Osteoblast (primary cell): ENCODE results near the gene SHISAL2B. TPM values are rescaled to one million over a fixed set of nuclear protein-coding genes. Genes with fewer than 3 reads are reported as not detected.

Experiments
- DNase-seq: peaks from one replicate; pipeline ENCODE4 v3.0.0; 2011; ENCODE audit warnings: low spot score, mixed read lengths; ENCODE audit not compliant: insufficient read length; ENCODE audit errors: missing footprints
- H2AFZ ChIP-seq: 2 replicates; pipeline ENCODE4 v1.6.0; 2011; ENCODE audit warnings: mild to moderate bottlenecking, low read length
- H3K27ac ChIP-seq: 2 replicates; pipeline ENCODE4 v1.5.1; 2011; ENCODE audit warnings: mild to moderate bottlenecking, low read depth, low read length, moderate library complexity
- H3K27me3 ChIP-seq: 2 replicates; pipeline ENCODE4 v1.6.0; 2012; ENCODE audit warnings: mild to moderate bottlenecking, control low read depth, inconsistent platforms, low read length, moderate library complexity; ENCODE audit not compliant: insufficient read depth
- H3K36me3 ChIP-seq: 2 replicates; pipeline ENCODE4 v1.5.1; 2011; ENCODE audit warnings: mild to moderate bottlenecking, low read length, control low read depth, moderate library complexity; ENCODE audit not compliant: insufficient read depth
- H3K4me1 ChIP-seq: 2 replicates; pipeline ENCODE4 v1.5.1; 2011; ENCODE audit warnings: mild to moderate bottlenecking, low read length, control low read depth, moderate library complexity; ENCODE audit not compliant: insufficient read depth
- H3K4me2 ChIP-seq: 2 replicates; pipeline ENCODE4 v1.6.0; 2011; ENCODE audit warnings: mild to moderate bottlenecking, low read length; ENCODE audit not compliant: insufficient read depth
- H3K4me3 ChIP-seq: fragments of 200-600 bp; sonication (generic); 3 replicates; pipeline ENCODE4 v1.5.1; 2012; ENCODE audit warnings: mild to moderate bottlenecking, low read length, inconsistent platforms; ENCODE audit not compliant: insufficient read depth
- H3K79me2 ChIP-seq: 2 replicates; pipeline ENCODE4 v1.6.0; 2012; ENCODE audit warnings: mild to moderate bottlenecking, low read length, control low read depth, inconsistent platforms; ENCODE audit not compliant: insufficient read depth
- H3K9me3 ChIP-seq: 2 replicates; pipeline ENCODE4 v1.5.1; 2011; ENCODE audit warnings: low read depth, low read length, control low read depth
- H4K20me1 ChIP-seq: 2 replicates; pipeline ENCODE4 v1.6.0; 2012; ENCODE audit warnings: mild to moderate bottlenecking, low read length, control low read depth; ENCODE audit not compliant: insufficient read depth
- CTCF ChIP-seq: IDR thresholded peaks from 2 replicates; pipeline ENCODE4 v1.5.1; 2011; ENCODE audit warnings: mild to moderate bottlenecking, low read depth, low read length, moderate library complexity; ENCODE audit errors: extremely low read depth
- total RNA-seq: library from RNA; depleted of rRNA; stranded (reverse); fragments of >200 nt; gene quantifications from 2 replicates; pipeline ENCODE4 v1.2.3, GENCODE V29; 2012

SHISAL2B gene
- not detected in 2 replicates for total RNA-seq

- Histone ChIP-seq H3K27ac (no peak within 1 kb of the TSS), H3K27me3 (peaks cover 52% of the 10 kb centered on the region), H3K4me3 (peak within 1 kb of the TSS; percentile 57), H3K4me2 (peak within 1 kb of the TSS; percentile 74), H3K9me3 (no peaks in the 10 kb centered on the region), H3K79me2 (no peaks in the 10 kb centered on the region), H3K36me3 (no peaks in the 10 kb centered on the region), H2AFZ (peak within 1 kb of the TSS; percentile 42), H4K20me1 (no peaks in the 10 kb centered on the region), H3K4me1 (peaks cover 7% of the 10 kb centered on the region)
- TF ChIP-seq CTCF = no peak
- peak; percentile 78 for DNase-seq
These were observed at the start of gene SHISAL2B for GRCh38 chr5:64690417-64691151. TSS of gene SHISAL2B (plus strand) at chr5:64690503. CDS start at chr5:64690624, 121 bp downstream.

- Histone ChIP-seq H3K79me2 (no peaks in the 10 kb centered on the region), H3K27me3 (no peaks in the 10 kb centered on the region), H3K4me1 (no peaks in the 10 kb centered on the region), H4K20me1 (no peaks in the 10 kb centered on the region), H3K4me2 (no peak overlapping the region), H3K27ac (no peak overlapping the region), H3K9me3 (no peaks in the 10 kb centered on the region), H2AFZ (peak overlapping the region; percentile 60), H3K36me3 (no peaks in the 10 kb centered on the region), H3K4me3 (no peak overlapping the region)
- TF ChIP-seq CTCF = no peak
- no peak for DNase-seq
These were observed 45.5 kb upstream of the SHISAL2B start for GRCh38 chr5:64644831-64645230.

GRCh38 chr5:64646169-64646568 is 44.1 kb upstream of the SHISAL2B start:
- no peak for DNase-seq
- no peak overlapping the region for H2AFZ ChIP-seq
- no peaks in the 10 kb centered on the region for H3K36me3 ChIP-seq
- no peaks in the 10 kb centered on the region for H4K20me1 ChIP-seq
- H3K9me3 ChIP-seq = no peaks in the 10 kb centered on the region
- H3K4me2 ChIP-seq = no peak overlapping the region
- TF ChIP-seq CTCF = no peak
- H3K79me2 ChIP-seq = no peaks in the 10 kb centered on the region
- no peak overlapping the region for H3K4me3 ChIP-seq
- H3K27ac ChIP-seq = no peak overlapping the region
- H3K4me1 ChIP-seq = no peaks in the 10 kb centered on the region
- H3K27me3 ChIP-seq = no peaks in the 10 kb centered on the region

GRCh38 chr5:64649512-64649911 is 40.8 kb upstream of the SHISAL2B start:
- no peak overlapping the region for H3K27ac ChIP-seq
- no peak overlapping the region for H2AFZ ChIP-seq
- no peaks in the 10 kb centered on the region for H3K27me3 ChIP-seq
- H3K79me2 ChIP-seq = no peaks in the 10 kb centered on the region
- H3K36me3 ChIP-seq = no peaks in the 10 kb centered on the region
- H4K20me1 ChIP-seq = no peaks in the 10 kb centered on the region
- no peak overlapping the region for H3K4me3 ChIP-seq
- DNase-seq = no peak
- no peak for TF ChIP-seq CTCF
- no peak overlapping the region for H3K4me2 ChIP-seq
- H3K9me3 ChIP-seq = no peaks in the 10 kb centered on the region
- peaks cover 5% of the 10 kb centered on the region for H3K4me1 ChIP-seq
